GM18907 (cell line): ENCODE data around the gene SCN2B.
"Not testable (repeated sequence)": the region's sequence is repeated elsewhere in the genome, so short reads cannot be mapped to it uniquely, and the experiment has no call there.

Experiments
- ATAC-seq: cut with Tn5 transposase; IDR thresholded peaks from one replicate; pipeline ENCODE4 v1.9.1; 2021; ENCODE audit warnings: mild to moderate bottlenecking, moderate library complexity; ENCODE audit not compliant: unreplicated experiment

SCN2B gene

GRCh38 chr11:118207079-118207478, 30.6 kb upstream of the SCN2B start:
- ATAC-seq = no peak

DNA sequence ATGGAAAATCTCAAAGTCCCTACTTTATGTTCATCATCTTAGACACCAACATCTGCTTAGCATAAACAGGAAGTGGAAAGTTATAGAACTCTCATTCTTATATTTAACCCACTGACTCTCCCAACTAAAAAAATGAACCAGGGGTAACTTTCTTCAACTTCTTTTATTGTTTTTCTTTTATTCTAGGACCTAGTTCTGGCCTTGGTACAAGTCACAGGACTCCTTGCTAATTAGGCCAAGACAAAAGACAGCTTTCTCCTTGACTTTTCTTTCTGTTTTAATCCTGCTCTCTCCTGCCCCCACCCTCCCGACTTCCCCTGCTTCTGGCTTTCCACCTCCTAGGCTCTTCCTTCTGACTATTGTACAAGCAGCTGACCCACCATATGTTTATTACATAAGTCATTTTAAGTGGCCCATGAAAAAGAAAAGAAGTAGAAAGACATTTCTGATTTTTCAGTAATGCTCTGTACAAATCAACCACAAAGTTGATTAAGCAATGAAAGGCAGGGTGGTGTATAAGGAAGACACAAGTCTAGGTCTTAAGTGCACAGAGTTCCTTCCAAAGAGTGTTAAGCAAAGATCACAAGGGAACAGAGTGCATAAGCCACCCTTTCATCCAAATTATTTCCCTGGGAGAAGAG, 30.1 kb upstream of the SCN2B start:
- no peak for ATAC-seq

- no peak for ATAC-seq
Observed at GRCh38 chr11:118205606-118206378, 29.4 kb upstream of the SCN2B start.

DNA sequence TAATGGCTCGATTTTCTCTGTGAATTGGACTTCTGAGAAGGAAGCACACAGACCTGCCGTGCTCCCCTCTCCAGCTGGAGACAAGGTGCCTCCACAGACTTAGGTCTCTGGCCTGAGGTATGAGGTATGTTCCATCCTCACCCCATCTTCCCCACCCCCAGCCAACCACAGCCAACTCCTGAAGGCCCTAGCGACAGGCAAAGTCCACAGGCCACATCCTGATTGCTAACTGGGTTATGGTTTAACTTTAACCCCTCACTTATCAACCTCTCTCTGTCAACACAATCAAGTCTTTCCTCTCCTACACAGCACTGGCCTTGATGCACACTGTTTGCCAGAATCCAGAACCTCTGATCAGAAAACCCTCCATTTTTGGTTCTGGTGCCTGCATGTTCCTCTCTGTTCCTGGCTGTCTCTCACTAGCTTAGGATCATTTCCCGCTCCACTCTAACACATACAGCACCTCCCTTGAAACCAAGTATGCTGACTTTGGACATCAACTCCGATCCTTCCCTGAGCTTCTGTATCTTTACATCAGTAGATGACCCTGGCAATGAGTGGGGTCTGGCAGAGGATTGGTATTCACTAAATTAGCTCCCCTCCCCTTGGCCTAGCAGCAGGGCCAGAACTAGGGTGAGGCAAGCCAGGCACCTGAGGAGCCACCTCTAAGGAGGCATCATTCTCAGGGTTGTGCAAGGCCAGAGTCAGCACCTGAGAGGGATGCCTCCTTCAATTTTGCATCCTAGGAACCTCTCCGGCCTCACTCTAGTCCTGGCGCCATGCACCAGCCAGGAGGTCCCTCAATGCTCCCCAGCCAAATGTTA, 26.4 kb upstream of the SCN2B start:
- peak; percentile 68 for ATAC-seq

DNA sequence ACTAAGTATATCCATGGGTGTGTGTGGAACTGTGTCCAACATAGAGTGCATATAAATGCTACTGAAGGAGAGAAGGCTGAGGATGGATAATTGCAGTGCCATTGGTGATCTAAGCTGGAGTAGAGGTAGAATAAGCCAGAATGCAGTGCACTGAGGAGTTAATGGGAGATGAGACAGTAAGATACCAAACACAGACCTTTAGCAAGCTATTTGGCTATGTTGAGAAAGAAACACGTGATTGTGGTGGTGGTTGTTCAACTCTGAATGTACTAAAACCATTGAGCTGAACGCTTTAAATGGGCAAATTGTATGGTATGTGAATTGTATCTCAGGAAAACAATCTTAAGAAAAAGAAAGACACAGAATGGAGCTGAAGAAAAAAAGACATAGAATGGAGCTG, 25.5 kb upstream of the SCN2B start:
- no peak for ATAC-seq

GRCh38 chr11:118200901-118201680, 24.7 kb upstream of the SCN2B start:
- no peak for ATAC-seq

- no peak for ATAC-seq
Observed at GRCh38 chr11:118200497-118200896, 24.1 kb upstream of the SCN2B start.

DNA sequence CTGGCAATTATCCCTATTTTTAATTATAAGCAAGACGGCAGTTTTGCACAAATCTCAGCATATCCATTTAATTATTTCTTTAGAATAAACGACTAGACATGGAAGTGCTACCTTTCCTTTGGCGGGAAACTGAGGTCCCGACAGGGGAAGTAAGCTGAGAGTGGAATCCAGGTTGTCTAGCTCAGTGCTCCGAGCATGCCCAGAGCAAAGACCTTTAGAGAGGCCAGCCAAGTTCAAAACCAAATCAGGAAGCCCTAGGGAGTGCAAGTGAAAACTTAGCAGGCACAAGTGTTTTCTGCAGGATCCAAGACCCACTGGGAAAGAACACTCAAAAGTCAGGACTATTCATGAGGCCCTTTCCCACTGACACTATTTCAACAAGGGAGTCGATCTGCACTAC, 22.7 kb upstream of the SCN2B start:
- no peak for ATAC-seq

- ATAC-seq = no peak
Observed at GRCh38 chr11:118198370-118198769, 21.9 kb upstream of the SCN2B start.

DNA sequence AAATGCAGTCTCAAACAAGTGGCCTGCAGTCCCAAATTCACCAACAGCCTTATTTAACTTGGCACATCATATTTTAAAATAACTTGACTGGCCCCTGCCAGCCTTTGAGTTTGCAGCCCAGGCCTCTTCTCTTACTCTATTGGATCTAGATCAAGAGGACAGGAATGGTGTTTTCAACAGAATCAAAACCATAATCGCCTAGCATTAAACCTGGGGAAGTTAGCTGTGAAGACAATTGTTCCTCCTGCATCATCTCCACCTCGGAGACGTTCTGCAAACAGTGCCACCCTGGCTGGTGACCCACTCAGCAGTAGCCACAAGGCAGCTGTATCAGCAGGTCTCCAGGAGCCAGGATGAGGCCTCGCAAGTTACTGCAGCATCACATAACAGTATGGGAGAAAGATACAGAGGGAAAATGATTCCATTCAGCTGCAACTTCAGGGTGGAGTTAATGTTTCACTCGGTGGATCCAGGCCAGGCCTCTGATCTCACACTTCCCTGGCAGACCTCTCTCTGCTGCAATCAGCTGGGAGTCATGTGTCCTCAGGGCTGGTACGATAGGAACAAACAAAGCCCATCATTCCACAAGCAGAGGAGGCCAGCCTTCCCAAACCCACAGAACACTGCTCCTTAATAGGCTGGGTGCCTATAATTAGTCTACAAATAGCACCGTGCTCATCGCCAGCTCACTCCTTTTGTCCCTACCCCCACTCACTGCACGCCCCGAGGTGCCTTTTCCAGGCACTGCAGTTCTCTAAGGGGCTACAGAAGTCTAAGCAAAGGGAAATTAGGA, 18.6 kb upstream of the SCN2B start:
- ATAC-seq = no peak

- no peak for ATAC-seq
Observed at GRCh38 chr11:118193910-118194566, 17.6 kb upstream of the SCN2B start.

DNA sequence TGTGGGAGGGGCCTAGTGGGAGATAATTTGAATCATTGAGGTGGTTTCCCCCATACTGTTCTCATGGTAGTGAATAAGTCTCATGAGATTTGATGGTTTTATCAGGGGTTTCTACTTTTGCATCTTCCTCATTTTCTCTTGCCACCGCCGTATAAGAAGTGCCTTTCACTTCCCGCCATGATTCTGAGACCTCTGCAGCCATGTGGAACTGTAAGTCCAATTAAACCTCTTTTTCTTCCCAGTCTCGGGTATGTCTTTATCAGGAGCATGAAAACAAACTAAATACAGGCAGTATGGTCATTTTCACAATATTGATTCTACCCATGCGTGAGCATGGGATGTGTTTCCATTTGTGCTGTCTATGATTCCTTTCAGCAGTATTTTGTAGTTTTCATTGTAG, 16.4 kb upstream of the SCN2B start:
- not testable (repeated sequence) for ATAC-seq

DNA sequence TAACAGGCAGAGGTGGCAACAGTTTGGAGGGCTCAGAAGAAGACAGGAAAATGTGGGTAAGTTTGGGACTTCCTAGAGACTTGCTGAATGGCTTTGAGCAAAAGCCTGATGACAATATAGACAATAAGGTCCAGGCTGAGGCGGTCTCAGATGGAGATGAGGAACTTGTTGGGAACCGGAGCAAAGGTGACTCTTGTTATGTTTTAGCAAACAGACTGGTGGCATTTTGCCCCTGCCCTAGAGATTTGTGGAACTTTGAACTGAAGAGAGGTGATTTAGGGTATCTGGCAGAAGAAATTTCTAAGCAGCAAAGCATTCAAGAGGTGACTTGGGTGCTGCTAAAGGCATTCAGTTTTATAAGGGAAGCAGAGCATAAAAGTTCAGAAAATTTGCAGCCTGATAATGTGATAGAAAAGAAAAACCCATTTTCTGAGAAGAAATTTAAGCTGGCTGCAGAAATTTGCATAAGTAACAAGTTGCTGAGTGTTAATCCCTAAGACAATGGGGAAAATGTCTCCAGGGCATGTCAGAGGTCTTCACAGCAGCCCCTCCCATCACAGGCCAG, 14.6 kb upstream of the SCN2B start:
- ATAC-seq = not testable (repeated sequence)

DNA sequence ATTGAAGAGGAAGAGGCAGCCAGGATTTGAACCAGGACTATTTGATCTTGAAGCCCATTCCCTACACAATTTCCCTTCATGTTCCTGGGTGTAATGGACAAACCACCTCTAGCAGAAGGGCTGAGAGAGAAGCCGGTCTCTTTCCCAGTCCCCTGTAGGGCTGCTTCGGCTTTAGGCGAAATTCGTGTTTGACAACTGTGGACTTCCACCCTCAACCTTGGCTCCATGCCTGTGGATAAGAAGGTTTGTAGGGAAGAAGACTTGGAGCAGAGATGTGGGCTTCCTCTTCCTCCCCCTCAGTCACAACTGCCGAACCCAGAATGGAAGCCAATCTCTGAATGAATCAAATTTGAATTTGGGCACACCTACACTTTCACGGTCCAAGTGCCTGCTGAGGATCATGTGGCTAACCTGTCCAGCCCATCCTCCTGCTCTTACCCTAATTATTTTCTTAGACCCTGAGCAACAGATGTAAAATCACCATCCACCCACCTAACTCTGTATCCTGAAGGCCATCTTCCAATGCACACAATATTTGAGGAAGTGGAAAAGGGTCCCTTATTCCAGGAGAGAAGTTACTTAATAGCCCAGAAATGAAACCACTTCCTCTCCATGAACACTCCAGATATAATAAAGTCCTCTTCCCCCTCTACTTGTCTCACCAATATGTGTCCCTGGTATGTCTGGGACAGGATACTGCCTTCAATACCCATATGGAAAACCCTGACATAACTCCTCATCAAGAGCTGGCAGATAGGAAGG, 10.1 kb upstream of the SCN2B start:
- ATAC-seq = no peak

DNA sequence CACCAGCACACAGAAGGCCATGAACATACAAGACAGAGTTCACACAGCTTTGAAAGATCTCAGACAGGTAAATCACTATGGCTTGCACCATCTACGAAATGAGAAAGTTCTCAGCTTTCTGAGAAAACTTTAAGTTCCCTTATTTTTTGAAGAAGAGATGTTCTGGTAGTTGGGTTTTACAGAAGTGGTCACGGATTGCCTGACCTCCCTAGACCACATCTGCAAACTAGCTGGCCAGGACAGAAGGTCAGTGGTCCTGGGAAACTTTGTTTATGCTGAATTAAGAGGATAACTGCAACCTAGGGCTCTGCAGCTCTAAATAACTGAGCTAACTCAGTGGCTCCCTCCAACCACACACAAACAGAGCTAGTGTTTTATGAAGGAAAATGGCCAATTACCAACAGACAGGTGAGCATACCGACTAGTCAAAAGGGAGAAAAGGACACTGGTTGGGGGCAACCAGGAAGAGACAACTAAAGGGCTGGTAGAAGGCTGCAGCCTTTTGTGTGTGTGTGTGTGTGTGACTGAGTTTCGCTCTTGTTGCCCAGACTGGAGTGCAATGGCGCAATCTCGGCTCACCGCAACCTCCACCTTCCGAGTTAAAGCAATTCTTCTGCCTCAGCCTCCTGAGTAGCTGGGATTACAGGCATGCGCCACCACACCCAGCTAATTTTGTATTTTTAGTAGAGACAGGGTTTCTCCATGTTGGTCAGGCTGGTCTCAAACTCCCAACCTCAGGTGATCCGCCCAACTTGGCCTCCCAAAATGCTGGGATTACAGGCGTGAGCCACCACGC, 8.5 kb upstream of the SCN2B start:
- no peak for ATAC-seq

DNA sequence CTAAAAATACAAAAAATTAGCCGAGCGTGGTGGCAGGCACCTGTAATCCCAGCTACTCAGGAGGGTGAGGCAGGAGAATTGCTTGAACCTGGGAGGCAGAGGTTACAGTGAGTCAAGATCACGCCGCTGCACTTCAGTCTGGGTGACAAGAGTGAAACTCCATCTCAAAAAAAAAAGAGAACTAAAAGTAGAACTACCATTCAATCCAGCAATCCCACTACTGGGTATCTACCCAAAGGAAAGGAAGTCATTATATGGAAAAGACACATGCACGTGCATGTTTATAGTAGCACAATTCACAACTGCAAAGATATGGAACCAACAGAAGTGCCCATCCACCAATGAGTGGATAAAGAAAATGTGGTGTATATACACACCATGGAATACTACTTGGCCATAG, 7.3 kb upstream of the SCN2B start:
- ATAC-seq = not testable (repeated sequence)

DNA sequence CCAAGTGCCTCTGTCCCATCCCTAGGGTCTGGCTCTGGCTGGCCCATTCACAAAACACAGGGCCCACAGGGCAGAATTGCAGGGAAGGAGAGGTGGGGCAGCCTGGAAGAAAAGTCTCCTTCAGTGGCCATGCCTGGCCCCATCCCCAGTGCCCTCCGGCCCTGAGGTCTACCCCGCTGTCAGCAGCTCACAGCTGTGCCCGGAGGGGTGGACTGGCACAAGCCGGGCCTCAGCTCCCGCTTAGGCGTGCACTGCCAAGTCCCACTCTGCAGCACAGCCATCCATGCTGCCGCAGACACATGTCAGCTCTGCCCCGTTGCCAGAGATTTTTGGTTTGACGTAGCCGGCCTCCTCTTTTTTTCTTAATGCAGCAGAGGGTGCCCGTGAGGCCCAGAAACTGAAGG, 3.9 kb upstream of the SCN2B start:
- no peak for ATAC-seq

DNA sequence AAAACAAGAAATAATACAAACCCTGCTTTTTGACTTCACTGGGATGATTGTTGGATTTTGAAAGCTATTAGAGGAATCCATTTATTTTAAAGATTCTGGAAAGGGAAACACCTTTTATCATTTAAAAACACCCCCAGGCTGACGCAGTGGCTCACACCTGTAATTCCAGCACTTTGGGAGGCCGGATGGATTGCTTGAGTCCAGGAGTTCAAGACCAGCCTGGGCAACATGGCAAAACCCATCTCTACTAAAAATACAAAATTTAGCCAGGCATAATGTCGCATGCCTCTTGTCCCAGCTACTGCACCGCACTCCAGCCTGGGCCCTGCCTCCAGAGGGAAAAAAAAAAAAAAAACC, 317 bp upstream of the SCN2B start:
- no peak for ATAC-seq
